Measurements from ENCODE around the gene KLK2. TPM values are rescaled to one million over a fixed set of nuclear protein-coding genes. Genes with fewer than 3 reads are reported as not detected.

KLK2 gene
- total RNA-seq, 1 donor from 2014 or later = not detected

- no peaks in the 10 kb centered on the region for H3K9me3 Mint-ChIP-seq (ENCODE audit: low read depth)
- no peak overlapping the region for H3K4me3 Mint-ChIP-seq (ENCODE audit: unreplicated experiment)
- H3K36me3 Mint-ChIP-seq (ENCODE audit: low read depth) = no peaks in the 10 kb centered on the region
- DNase-seq (ENCODE audit: low spot score) = peak; percentile 65
- H3K27me3 Mint-ChIP-seq (ENCODE audit: low read depth) = peaks cover 16% of the 10 kb centered on the region
- H3K4me1 Mint-ChIP-seq (ENCODE audit: low read depth) = peaks cover 4% of the 10 kb centered on the region
- TF ChIP-seq CTCF (IDR thresholded peaks at IDR 0.05) = no peak
- H3K27ac Mint-ChIP-seq (ENCODE audit: unreplicated experiment) = no peak overlapping the region
Observed at GRCh38 chr19:50831026-50831396, 42.2 kb upstream of the KLK2 start.

- Mint-ChIP-seq H3K9me3 (ENCODE audit: low read depth) (no peaks in the 10 kb centered on the region), H3K4me3 (ENCODE audit: unreplicated experiment) (no peak overlapping the region), H3K27ac (ENCODE audit: unreplicated experiment) (no peak overlapping the region), H3K36me3 (ENCODE audit: low read depth) (no peaks in the 10 kb centered on the region), H3K27me3 (ENCODE audit: low read depth) (peaks cover 12% of the 10 kb centered on the region), H3K4me1 (ENCODE audit: low read depth) (peaks cover 13% of the 10 kb centered on the region)
- no peak for TF ChIP-seq CTCF (IDR thresholded peaks at IDR 0.05)
- DNase-seq (ENCODE audit: low spot score) = peak; percentile 68
Observed at GRCh38 chr19:50832666-50833065, 40.6 kb upstream of the KLK2 start.

- TF ChIP-seq CTCF (IDR thresholded peaks at IDR 0.05) = no peak
- Mint-ChIP-seq H3K4me3 (ENCODE audit: unreplicated experiment) (no peak within 1 kb of the TSS), H3K36me3 (ENCODE audit: low read depth) (no peaks in the 10 kb centered on the region), H3K27me3 (ENCODE audit: low read depth) (peaks cover 13% of the 10 kb centered on the region), H3K9me3 (ENCODE audit: low read depth) (no peaks in the 10 kb centered on the region), H3K27ac (ENCODE audit: unreplicated experiment) (no peak within 1 kb of the TSS), H3K4me1 (ENCODE audit: low read depth) (peaks cover 13% of the 10 kb centered on the region)
- DNase-seq (ENCODE audit: low spot score) = peak; percentile 53
Observed at GRCh38 chr19:50833117-50833801, 40.0 kb upstream of the KLK2 start, which contains the start of gene KLK15. TSS of gene KLK15 (minus strand) at chr19:50833574. CDS start at chr19:50831492, 2,082 bp downstream.

GRCh38 chr19:50833802-50834167, 39.5 kb upstream of the KLK2 start:
- Mint-ChIP-seq H3K36me3 (ENCODE audit: low read depth) (no peaks in the 10 kb centered on the region), H3K4me1 (ENCODE audit: low read depth) (peaks cover 13% of the 10 kb centered on the region), H3K27ac (ENCODE audit: unreplicated experiment) (no peak overlapping the region), H3K9me3 (ENCODE audit: low read depth) (no peaks in the 10 kb centered on the region), H3K4me3 (ENCODE audit: unreplicated experiment) (no peak overlapping the region), H3K27me3 (ENCODE audit: low read depth) (peaks cover 14% of the 10 kb centered on the region)
- no peak for TF ChIP-seq CTCF (IDR thresholded peaks at IDR 0.05)
- DNase-seq (ENCODE audit: low spot score) = no peak

- no peaks in the 10 kb centered on the region for H3K36me3 Mint-ChIP-seq (ENCODE audit: low read depth)
- no peaks in the 10 kb centered on the region for H3K9me3 Mint-ChIP-seq (ENCODE audit: low read depth)
- H3K4me3 Mint-ChIP-seq (ENCODE audit: unreplicated experiment) = peak overlapping the region; percentile 74
- H3K27me3 Mint-ChIP-seq (ENCODE audit: low read depth) = peaks cover 11% of the 10 kb centered on the region
- H3K4me1 Mint-ChIP-seq (ENCODE audit: low read depth) = peaks cover 13% of the 10 kb centered on the region
- H3K27ac Mint-ChIP-seq (ENCODE audit: unreplicated experiment) = no peak overlapping the region
- peak; percentile 75 for DNase-seq (ENCODE audit: low spot score)
- no peak for TF ChIP-seq CTCF (IDR thresholded peaks at IDR 0.05)
Observed at GRCh38 chr19:50835103-50835784, 38.0 kb upstream of the KLK2 start.

All from chondrocyte (in vitro differentiated cells).